Smooth muscle cell of trachea (primary cell): Measurements from ENCODE around the gene GEMIN8. TPM values are rescaled to one million over a fixed set of nuclear protein-coding genes. Genes with fewer than 3 reads are reported as not detected.

Source experiments
- total RNA-seq: library from RNA; depleted of rRNA; stranded (reverse); fragments of >200 nt; gene quantifications from 2 replicates; pipeline ENCODE4 v1.2.1, GENCODE V29; 2014

The GEMIN8 gene
- total RNA-seq, result 17.5 and 20.3 TPM in 2 replicates

GRCh38 chrX:14029425-14030173 lies at the start of gene GEMIN8:
Gene GEMIN8, minus strand, starts transcription at chrX:14029892. Its CDS starts 8,414 bp downstream, at chrX:14021478.

Other genes with a start within 250 kb of the GEMIN8 start
- gene GPM6B, start 212.8 kb downstream of the GEMIN8 start, total RNA-seq, result 5.3 and 14.3 TPM in 2 replicates